Measurements from ENCODE around the gene ALPK3.

DNA sequence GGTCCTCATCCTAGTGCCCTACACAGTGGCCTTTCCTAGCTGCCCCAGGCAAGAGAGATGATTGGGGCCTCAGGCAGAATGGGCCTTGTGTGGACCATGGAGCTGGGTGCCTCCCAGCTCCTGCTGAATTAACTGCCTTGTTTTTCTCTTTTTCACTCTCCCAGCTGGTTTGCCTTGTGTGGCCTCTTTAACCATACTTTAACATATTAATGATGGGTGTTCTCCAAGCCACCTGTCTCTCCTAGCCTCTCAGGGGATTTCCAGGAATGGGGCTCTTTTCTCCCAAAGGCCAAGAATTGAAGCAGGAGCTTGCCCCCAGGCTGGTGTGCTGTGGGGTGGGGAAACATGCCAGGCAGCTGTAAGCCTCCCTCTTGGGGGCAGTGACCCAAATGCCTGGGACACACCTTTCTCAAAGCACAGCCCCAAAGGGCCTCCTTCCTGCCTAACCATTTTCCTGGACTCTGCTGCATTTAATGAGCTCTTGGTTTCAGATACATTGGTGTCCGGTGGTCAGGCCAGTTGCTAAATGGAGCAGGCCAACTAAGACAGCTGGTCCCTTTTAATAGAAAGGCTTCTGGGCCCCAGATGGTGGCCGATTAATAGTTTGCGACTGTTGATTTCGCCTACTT is 5.6 kb downstream of the ALPK3 start:
- TF ChIP-seq, protein P1, sequence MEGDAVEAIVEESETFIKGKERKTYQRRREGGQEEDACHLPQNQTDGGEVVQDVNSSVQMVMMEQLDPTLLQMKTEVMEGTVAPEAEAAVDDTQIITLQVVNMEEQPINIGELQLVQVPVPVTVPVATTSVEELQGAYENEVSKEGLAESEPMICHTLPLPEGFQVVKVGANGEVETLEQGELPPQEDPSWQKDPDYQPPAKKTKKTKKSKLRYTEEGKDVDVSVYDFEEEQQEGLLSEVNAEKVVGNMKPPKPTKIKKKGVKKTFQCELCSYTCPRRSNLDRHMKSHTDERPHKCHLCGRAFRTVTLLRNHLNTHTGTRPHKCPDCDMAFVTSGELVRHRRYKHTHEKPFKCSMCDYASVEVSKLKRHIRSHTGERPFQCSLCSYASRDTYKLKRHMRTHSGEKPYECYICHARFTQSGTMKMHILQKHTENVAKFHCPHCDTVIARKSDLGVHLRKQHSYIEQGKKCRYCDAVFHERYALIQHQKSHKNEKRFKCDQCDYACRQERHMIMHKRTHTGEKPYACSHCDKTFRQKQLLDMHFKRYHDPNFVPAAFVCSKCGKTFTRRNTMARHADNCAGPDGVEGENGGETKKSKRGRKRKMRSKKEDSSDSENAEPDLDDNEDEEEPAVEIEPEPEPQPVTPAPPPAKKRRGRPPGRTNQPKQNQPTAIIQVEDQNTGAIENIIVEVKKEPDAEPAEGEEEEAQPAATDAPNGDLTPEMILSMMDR (IDR thresholded peaks at IDR 0.05; ENCODE audit: extremely low read depth in 1 of 2, insufficient read depth in 1 of 2, low read depth in 1 of 2, low read length in 2 of 2), result no peak
- TF ChIP-seq POLR2A (IDR thresholded peaks at IDR 0.05; ENCODE audit: low read depth, low read length), result no peak

All from endothelial cell of umbilical vein (primary cell).